ENCODE measurements around the gene RGS6. TPM values are rescaled to one million over a fixed set of nuclear protein-coding genes. Genes with fewer than 3 reads are reported as not detected.

Gene RGS6
- total RNA-seq, 1 donor from 2014 or later = 0.34 TPM

- H3K27ac Mint-ChIP-seq (ENCODE audit: unreplicated experiment) = no peak overlapping the region
- FAIRE-seq (no peak), DNase-seq (ENCODE audit: low read depth) (no peak)
- H2AFZ ChIP-seq (ENCODE audit: low read depth, low read length) = no peak overlapping the region
- peaks cover 34% of the 10 kb centered on the region for H3K27me3 Mint-ChIP-seq (ENCODE audit: low read depth, unreplicated experiment)
- peaks cover 2% of the 10 kb centered on the region for H3K9me3 Mint-ChIP-seq (ENCODE audit: unreplicated experiment)
- H3K27me3 ChIP-seq (ENCODE audit: insufficient read depth, low read length) = no peaks in the 10 kb centered on the region
- H3K9ac ChIP-seq (ENCODE audit: low read length) = no peak overlapping the region
- H3K36me3 ChIP-seq (ENCODE audit: insufficient read depth, low read length) = no peaks in the 10 kb centered on the region
- peaks cover 7% of the 10 kb centered on the region for H3K4me1 Mint-ChIP-seq (ENCODE audit: low read depth, unreplicated experiment)
- H3K4me2 ChIP-seq (ENCODE audit: low read length) = no peak overlapping the region
- no peak overlapping the region for H3K27ac ChIP-seq (ENCODE audit: low read depth, low read length)
- no peaks in the 10 kb centered on the region for H3K79me2 ChIP-seq (ENCODE audit: insufficient read depth, low read length)
- H3K4me1 ChIP-seq (ENCODE audit: insufficient read depth, low read length) = peaks cover 19% of the 10 kb centered on the region
- H4K20me1 ChIP-seq (ENCODE audit: insufficient read depth, low read length) = no peaks in the 10 kb centered on the region
- no peaks in the 10 kb centered on the region for H3K36me3 Mint-ChIP-seq (ENCODE audit: low read depth, unreplicated experiment)
- H3K4me3 Mint-ChIP-seq (ENCODE audit: unreplicated experiment) = no peak overlapping the region
- H3K9me3 ChIP-seq (ENCODE audit: insufficient read depth, low read depth, low read length) = no peaks in the 10 kb centered on the region
- no peak overlapping the region for H3K4me3 ChIP-seq (ENCODE audit: insufficient read depth, low read depth, low read length)
- TF ChIP-seq EZH2 (IDR thresholded peaks at IDR 0.05; ENCODE audit: insufficient read depth, low read length) = no peak
- TF ChIP-seq, protein P1, sequence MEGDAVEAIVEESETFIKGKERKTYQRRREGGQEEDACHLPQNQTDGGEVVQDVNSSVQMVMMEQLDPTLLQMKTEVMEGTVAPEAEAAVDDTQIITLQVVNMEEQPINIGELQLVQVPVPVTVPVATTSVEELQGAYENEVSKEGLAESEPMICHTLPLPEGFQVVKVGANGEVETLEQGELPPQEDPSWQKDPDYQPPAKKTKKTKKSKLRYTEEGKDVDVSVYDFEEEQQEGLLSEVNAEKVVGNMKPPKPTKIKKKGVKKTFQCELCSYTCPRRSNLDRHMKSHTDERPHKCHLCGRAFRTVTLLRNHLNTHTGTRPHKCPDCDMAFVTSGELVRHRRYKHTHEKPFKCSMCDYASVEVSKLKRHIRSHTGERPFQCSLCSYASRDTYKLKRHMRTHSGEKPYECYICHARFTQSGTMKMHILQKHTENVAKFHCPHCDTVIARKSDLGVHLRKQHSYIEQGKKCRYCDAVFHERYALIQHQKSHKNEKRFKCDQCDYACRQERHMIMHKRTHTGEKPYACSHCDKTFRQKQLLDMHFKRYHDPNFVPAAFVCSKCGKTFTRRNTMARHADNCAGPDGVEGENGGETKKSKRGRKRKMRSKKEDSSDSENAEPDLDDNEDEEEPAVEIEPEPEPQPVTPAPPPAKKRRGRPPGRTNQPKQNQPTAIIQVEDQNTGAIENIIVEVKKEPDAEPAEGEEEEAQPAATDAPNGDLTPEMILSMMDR (IDR thresholded peaks at IDR 0.05; ENCODE audit: insufficient read depth, low read depth, low read length) = no peak
Observed at GRCh38 chr14:72553656-72554055, 621.4 kb downstream of the RGS6 start.

DNA sequence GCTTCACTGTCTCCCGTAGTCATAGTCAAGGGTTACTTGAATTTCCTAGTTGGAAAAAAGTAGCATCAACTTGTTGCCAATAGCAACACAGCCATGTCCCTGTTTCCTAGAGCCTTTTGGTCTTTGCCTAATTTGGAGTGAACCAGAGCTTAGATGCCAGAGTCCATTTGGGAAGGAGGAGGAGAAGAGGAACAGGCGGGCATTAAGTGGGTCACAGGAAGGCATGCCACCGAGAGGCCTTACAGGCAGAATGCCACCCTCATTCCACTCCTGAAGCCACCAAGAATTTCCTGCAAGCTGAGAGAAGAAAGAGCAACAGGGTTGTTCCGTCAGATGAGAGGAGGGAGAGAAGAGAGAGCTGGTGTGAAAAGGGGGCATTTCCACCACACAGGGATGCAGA, 622.2 kb downstream of the RGS6 start:
- Mint-ChIP-seq H3K27me3 (ENCODE audit: low read depth, unreplicated experiment) (peaks cover 34% of the 10 kb centered on the region), H3K36me3 (ENCODE audit: low read depth, unreplicated experiment) (no peaks in the 10 kb centered on the region), H3K27ac (ENCODE audit: unreplicated experiment) (no peak overlapping the region), H3K4me3 (ENCODE audit: unreplicated experiment) (no peak overlapping the region), H3K9me3 (ENCODE audit: unreplicated experiment) (peaks cover 2% of the 10 kb centered on the region), H3K4me1 (ENCODE audit: low read depth, unreplicated experiment) (peaks cover 14% of the 10 kb centered on the region)
- Histone ChIP-seq H3K79me2 (ENCODE audit: insufficient read depth, low read length) (no peaks in the 10 kb centered on the region), H3K36me3 (ENCODE audit: insufficient read depth, low read length) (no peaks in the 10 kb centered on the region), H2AFZ (ENCODE audit: low read depth, low read length) (no peak overlapping the region), H3K27me3 (ENCODE audit: insufficient read depth, low read length) (no peaks in the 10 kb centered on the region), H3K9me3 (ENCODE audit: insufficient read depth, low read depth, low read length) (no peaks in the 10 kb centered on the region), H4K20me1 (ENCODE audit: insufficient read depth, low read length) (no peaks in the 10 kb centered on the region), H3K27ac (ENCODE audit: low read depth, low read length) (no peak overlapping the region), H3K9ac (ENCODE audit: low read length) (no peak overlapping the region), H3K4me3 (ENCODE audit: insufficient read depth, low read depth, low read length) (no peak overlapping the region), H3K4me1 (ENCODE audit: insufficient read depth, low read length) (peaks cover 21% of the 10 kb centered on the region), H3K4me2 (ENCODE audit: low read length) (no peak overlapping the region)
- FAIRE-seq = no peak
- no peak for TF ChIP-seq EZH2 (IDR thresholded peaks at IDR 0.05; ENCODE audit: insufficient read depth, low read length)
- TF ChIP-seq, protein P1 (IDR thresholded peaks at IDR 0.05; ENCODE audit: insufficient read depth, low read depth, low read length) = no peak
- no peak for DNase-seq (ENCODE audit: low read depth)

DNA sequence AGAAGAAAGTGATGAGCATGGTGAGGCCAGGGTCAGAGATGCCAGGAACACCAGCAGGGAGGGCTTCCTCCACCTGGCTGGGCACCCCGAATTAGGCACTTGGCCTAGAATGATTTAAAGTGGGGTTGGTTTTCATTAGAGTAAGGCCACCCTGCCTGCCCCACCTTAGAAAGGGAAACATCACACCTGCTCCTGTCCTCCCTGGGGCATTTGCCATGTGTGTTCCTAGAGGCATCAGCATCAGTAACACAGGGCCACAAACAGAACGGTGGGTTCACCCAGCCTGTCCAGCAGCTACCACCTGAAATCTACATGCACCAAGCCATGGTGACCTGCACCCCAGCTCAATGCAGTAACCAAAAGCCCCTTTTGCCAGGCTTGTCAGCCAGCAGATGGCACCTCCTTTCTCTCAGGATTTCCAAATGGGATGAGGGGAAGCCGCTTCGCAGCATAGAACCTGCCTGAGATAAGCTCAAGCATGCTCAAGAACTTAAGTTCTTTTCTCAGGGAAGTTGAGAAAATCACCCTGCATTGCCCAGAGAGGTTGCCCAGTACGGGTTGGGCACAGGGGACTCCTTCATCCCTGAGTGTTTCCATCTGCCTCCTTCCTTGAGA, 622.9 kb downstream of the RGS6 start:
- H3K9me3 Mint-ChIP-seq (ENCODE audit: unreplicated experiment) = peaks cover 2% of the 10 kb centered on the region
- TF ChIP-seq, protein P1 (IDR thresholded peaks at IDR 0.05; ENCODE audit: insufficient read depth, low read depth, low read length) = no peak
- TF ChIP-seq EZH2 (IDR thresholded peaks at IDR 0.05; ENCODE audit: insufficient read depth, low read length) = no peak
- no peaks in the 10 kb centered on the region for H3K9me3 ChIP-seq (ENCODE audit: insufficient read depth, low read depth, low read length)
- H3K27ac Mint-ChIP-seq (ENCODE audit: unreplicated experiment) = no peak overlapping the region
- H3K27ac ChIP-seq (ENCODE audit: low read depth, low read length) = no peak overlapping the region
- H3K4me3 ChIP-seq (ENCODE audit: insufficient read depth, low read depth, low read length) = no peak overlapping the region
- H3K4me3 Mint-ChIP-seq (ENCODE audit: unreplicated experiment) = no peak overlapping the region
- no peaks in the 10 kb centered on the region for H3K79me2 ChIP-seq (ENCODE audit: insufficient read depth, low read length)
- H3K9ac ChIP-seq (ENCODE audit: low read length) = no peak overlapping the region
- no peaks in the 10 kb centered on the region for H3K36me3 ChIP-seq (ENCODE audit: insufficient read depth, low read length)
- FAIRE-seq (no peak), DNase-seq (ENCODE audit: low read depth) (no peak)
- no peaks in the 10 kb centered on the region for H3K27me3 ChIP-seq (ENCODE audit: insufficient read depth, low read length)
- H3K4me1 Mint-ChIP-seq (ENCODE audit: low read depth, unreplicated experiment) = peaks cover 18% of the 10 kb centered on the region
- no peaks in the 10 kb centered on the region for H4K20me1 ChIP-seq (ENCODE audit: insufficient read depth, low read length)
- peaks cover 34% of the 10 kb centered on the region for H3K27me3 Mint-ChIP-seq (ENCODE audit: low read depth, unreplicated experiment)
- no peak overlapping the region for H3K4me2 ChIP-seq (ENCODE audit: low read length)
- no peaks in the 10 kb centered on the region for H3K36me3 Mint-ChIP-seq (ENCODE audit: low read depth, unreplicated experiment)
- no peak overlapping the region for H2AFZ ChIP-seq (ENCODE audit: low read depth, low read length)
- peaks cover 28% of the 10 kb centered on the region for H3K4me1 ChIP-seq (ENCODE audit: insufficient read depth, low read length)

All from astrocyte (in vitro differentiated cells and primary cell).